ENCODE measurements around the gene WNT5B.

WNT5B gene

GRCh38 chr12:1630133-1630826 is 1.2 kb downstream of the WNT5B start:
- peak; percentile 71 for DNase-seq (ENCODE audit: low spot score)

- DNase-seq (ENCODE audit: low spot score) = no peak
These were observed 2.0 kb downstream of the WNT5B start for GRCh38 chr12:1630827-1631591.

- DNase-seq (ENCODE audit: low spot score) = no peak
These were observed 3.7 kb downstream of the WNT5B start for GRCh38 chr12:1632702-1633101.

GRCh38 chr12:1633459-1633858 is 4.4 kb downstream of the WNT5B start:
- no peak for DNase-seq (ENCODE audit: low spot score)

- DNase-seq (ENCODE audit: low spot score) = no peak
These were observed 5.1 kb downstream of the WNT5B start for GRCh38 chr12:1634149-1634548.

- DNase-seq (ENCODE audit: low spot score) = peak; percentile 78
These were observed 5.7 kb downstream of the WNT5B start for GRCh38 chr12:1634590-1635191.

GRCh38 chr12:1635301-1636095 is 6.5 kb downstream of the WNT5B start:
- DNase-seq (ENCODE audit: low spot score) = no peak

- no peak for DNase-seq (ENCODE audit: low spot score)
These were observed 9.2 kb downstream of the WNT5B start for GRCh38 chr12:1638203-1638602.

- no peak for DNase-seq (ENCODE audit: low spot score)
These were observed 10.5 kb downstream of the WNT5B start for GRCh38 chr12:1639538-1639937.

- no peak for DNase-seq (ENCODE audit: low spot score)
These were observed 11.6 kb downstream of the WNT5B start for GRCh38 chr12:1640328-1641234.

- no peak for DNase-seq (ENCODE audit: low spot score)
These were observed 13.5 kb downstream of the WNT5B start for GRCh38 chr12:1642513-1642912.

- DNase-seq (ENCODE audit: low spot score) = no peak
These were observed 14.0 kb downstream of the WNT5B start for GRCh38 chr12:1643043-1643442.

GRCh38 chr12:1643905-1644533 is 15.0 kb downstream of the WNT5B start:
- no peak for DNase-seq (ENCODE audit: low spot score)

- no peak for DNase-seq (ENCODE audit: low spot score)
These were observed 15.8 kb downstream of the WNT5B start for GRCh38 chr12:1644534-1645438.

GRCh38 chr12:1645819-1646218 is 16.8 kb downstream of the WNT5B start:
- DNase-seq (ENCODE audit: low spot score) = no peak

GRCh38 chr12:1646569-1647284 is 17.7 kb downstream of the WNT5B start:
- no peak for DNase-seq (ENCODE audit: low spot score)

GRCh38 chr12:1647285-1647669 is 18.2 kb downstream of the WNT5B start:
- no peak for DNase-seq (ENCODE audit: low spot score)

GRCh38 chr12:1650260-1650977 is 21.4 kb downstream of the WNT5B start:
- no peak for DNase-seq (ENCODE audit: low spot score)

- DNase-seq (ENCODE audit: low spot score) = no peak
These were observed 21.9 kb downstream of the WNT5B start for GRCh38 chr12:1650978-1651361.

Measured in LoVo (cell line).